H54 (cell line): ENCODE results near the gene TBC1D5.

ENCODE experiments used
- DNase-seq: peaks from one replicate; pipeline ENCODE4 v3.0.0; 2011; ENCODE audit warnings: low spot score, mixed read lengths; ENCODE audit not compliant: insufficient read length
- FAIRE-seq: peaks from 3 replicates; lab custom pipeline; 2011; peaks lifted over from hg19 to GRCh38; lab: Jason Lieb, UNC
- POLR2A ChIP-seq: IDR thresholded peaks from 2 replicates; pipeline ENCODE4 v1.6.1; 2011; ENCODE audit warnings: low read depth, mild to moderate bottlenecking, low read length

The TBC1D5 gene

GRCh38 chr3:17588422-17588821 is 154.0 kb downstream of the TBC1D5 start:
- no peak for FAIRE-seq
- DNase-seq, result no peak
- no peak for TF ChIP-seq POLR2A

- no peak for TF ChIP-seq POLR2A
- FAIRE-seq (no peak), DNase-seq (no peak)
These were observed 156.8 kb downstream of the TBC1D5 start for GRCh38 chr3:17585394-17586325.

- FAIRE-seq, result no peak
- no peak for DNase-seq
- no peak for TF ChIP-seq POLR2A
These were observed 158.4 kb downstream of the TBC1D5 start for GRCh38 chr3:17584066-17584465.

GRCh38 chr3:17583530-17583929 is 158.9 kb downstream of the TBC1D5 start:
- FAIRE-seq, result no peak

GRCh38 chr3:17581421-17582080 is 160.9 kb downstream of the TBC1D5 start:
- DNase-seq (no peak), FAIRE-seq (no peak)
- no peak for TF ChIP-seq POLR2A

More at GRCh38 chr3:17583530-17583929, 158.9 kb downstream of the TBC1D5 start:
- no peak for TF ChIP-seq POLR2A
- DNase-seq, result no peak

- DNase-seq (no peak), FAIRE-seq (no peak)
- no peak for TF ChIP-seq POLR2A
These were observed 161.5 kb downstream of the TBC1D5 start for GRCh38 chr3:17580901-17581300.

- TF ChIP-seq POLR2A, result no peak
- FAIRE-seq (no peak), DNase-seq (no peak)
These were observed 163.0 kb downstream of the TBC1D5 start for GRCh38 chr3:17579289-17580031.

GRCh38 chr3:17577796-17578520 is 164.5 kb downstream of the TBC1D5 start:
- no peak for DNase-seq
- TF ChIP-seq POLR2A, result no peak
- FAIRE-seq, result peak; percentile 78

GRCh38 chr3:17573396-17573795 is 169.0 kb downstream of the TBC1D5 start:
- no peak for FAIRE-seq
- DNase-seq, result no peak
- no peak for TF ChIP-seq POLR2A

GRCh38 chr3:17571686-17572085 is 170.7 kb downstream of the TBC1D5 start:
- no peak for TF ChIP-seq POLR2A
- DNase-seq (no peak), FAIRE-seq (no peak)

GRCh38 chr3:17562845-17563244 is 179.6 kb downstream of the TBC1D5 start:
- no peak for DNase-seq
- no peak for TF ChIP-seq POLR2A
- FAIRE-seq, result no peak

- TF ChIP-seq POLR2A, result no peak
- FAIRE-seq (no peak), DNase-seq (no peak)
These were observed 183.9 kb downstream of the TBC1D5 start for GRCh38 chr3:17558565-17558964.

GRCh38 chr3:17557749-17558463 is 184.5 kb downstream of the TBC1D5 start:
- DNase-seq (no peak), FAIRE-seq (no peak)
- TF ChIP-seq POLR2A, result no peak

- TF ChIP-seq POLR2A, result no peak
- no peak for DNase-seq
- FAIRE-seq, result no peak
These were observed 186.9 kb downstream of the TBC1D5 start for GRCh38 chr3:17555525-17555924.
